Measurements from ENCODE around the gene MUS81.

DNA sequence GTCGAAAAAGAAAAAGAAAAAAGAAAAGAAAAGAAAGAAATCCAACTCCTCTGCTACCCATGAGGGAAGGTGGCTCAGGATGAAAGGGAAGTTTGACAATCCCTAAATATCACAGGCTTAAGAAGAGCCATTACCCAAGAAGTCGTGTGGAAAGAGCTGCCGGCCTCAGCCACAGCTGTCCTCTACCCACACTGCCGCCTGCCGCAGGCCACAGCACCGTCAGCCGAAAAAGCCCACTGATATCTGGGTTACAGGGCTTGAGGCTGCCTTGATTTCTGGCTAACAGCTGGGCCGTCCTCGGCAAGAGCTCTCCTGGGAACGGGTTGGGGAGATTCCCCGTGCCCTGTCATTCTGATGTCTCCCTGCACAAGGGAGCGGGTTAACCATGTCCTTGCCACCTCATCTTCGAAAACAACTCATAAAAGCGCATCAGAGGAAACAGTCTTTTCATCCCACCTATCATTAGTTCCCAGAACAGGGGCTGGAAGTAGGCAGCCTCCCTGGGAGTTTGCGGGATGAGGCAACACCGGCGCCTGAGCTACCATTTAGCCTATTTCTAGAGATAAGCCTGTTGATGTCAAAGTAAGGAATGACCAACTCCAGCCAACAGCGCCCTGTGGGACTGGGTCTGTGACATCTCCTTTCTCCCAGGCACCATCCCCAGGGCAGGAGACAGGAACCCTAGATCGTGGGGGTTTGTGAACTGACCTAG, 48.3 kb upstream of the MUS81 start:
- TF ChIP-seq, protein P1, sequence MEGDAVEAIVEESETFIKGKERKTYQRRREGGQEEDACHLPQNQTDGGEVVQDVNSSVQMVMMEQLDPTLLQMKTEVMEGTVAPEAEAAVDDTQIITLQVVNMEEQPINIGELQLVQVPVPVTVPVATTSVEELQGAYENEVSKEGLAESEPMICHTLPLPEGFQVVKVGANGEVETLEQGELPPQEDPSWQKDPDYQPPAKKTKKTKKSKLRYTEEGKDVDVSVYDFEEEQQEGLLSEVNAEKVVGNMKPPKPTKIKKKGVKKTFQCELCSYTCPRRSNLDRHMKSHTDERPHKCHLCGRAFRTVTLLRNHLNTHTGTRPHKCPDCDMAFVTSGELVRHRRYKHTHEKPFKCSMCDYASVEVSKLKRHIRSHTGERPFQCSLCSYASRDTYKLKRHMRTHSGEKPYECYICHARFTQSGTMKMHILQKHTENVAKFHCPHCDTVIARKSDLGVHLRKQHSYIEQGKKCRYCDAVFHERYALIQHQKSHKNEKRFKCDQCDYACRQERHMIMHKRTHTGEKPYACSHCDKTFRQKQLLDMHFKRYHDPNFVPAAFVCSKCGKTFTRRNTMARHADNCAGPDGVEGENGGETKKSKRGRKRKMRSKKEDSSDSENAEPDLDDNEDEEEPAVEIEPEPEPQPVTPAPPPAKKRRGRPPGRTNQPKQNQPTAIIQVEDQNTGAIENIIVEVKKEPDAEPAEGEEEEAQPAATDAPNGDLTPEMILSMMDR (IDR thresholded peaks at IDR 0.05), result no peak
- no peak for TF ChIP-seq POLR2A (IDR thresholded peaks at IDR 0.05)

Data from tibial nerve (tissue), 3 donors.